ENCODE data around the gene FAAP24.
"Not testable (repeated sequence)": the region's sequence is repeated elsewhere in the genome, so short reads cannot be mapped to it uniquely, and the experiment has no call there.

The FAAP24 gene

GRCh38 chr19:33005440-33005839 lies 33.4 kb downstream of the FAAP24 start:
- no peak for TF ChIP-seq ZNF274 (IDR thresholded peaks at IDR 0.05; ENCODE audit: low read depth, low read length)
- TF ChIP-seq YY1 (IDR thresholded peaks at IDR 0.05; ENCODE audit: insufficient read depth, insufficient read length): no peak
- no peak for TF ChIP-seq SUZ12 (IDR thresholded peaks at IDR 0.05; ENCODE audit: extremely low read depth, insufficient read depth, insufficient read length)
- H3K9ac ChIP-seq (ENCODE audit: insufficient read length, low read depth): no peak overlapping the region
- no peaks in the 10 kb centered on the region for H3K27me3 ChIP-seq (ENCODE audit: insufficient read depth, insufficient read length)
- H3K9me3 ChIP-seq (ENCODE audit: insufficient read depth, low read length): no peaks in the 10 kb centered on the region
- no peak for DNase-seq (ENCODE audit: low read depth, low spot score)
- H3K4me3 ChIP-seq (ENCODE audit: insufficient read length, low read depth): no peak overlapping the region
- H3K4me1 ChIP-seq (ENCODE audit: insufficient read depth, insufficient read length): no peaks in the 10 kb centered on the region
- peaks cover 25% of the 10 kb centered on the region for H3K36me3 ChIP-seq (ENCODE audit: insufficient read depth, insufficient read length, low read length)

- Histone ChIP-seq H3K27me3 (ENCODE audit: insufficient read depth, insufficient read length) (no peaks in the 10 kb centered on the region), H3K9me3 (ENCODE audit: insufficient read depth, low read length) (no peaks in the 10 kb centered on the region), H3K9ac (ENCODE audit: insufficient read length, low read depth) (no peak overlapping the region), H3K4me1 (ENCODE audit: insufficient read depth, insufficient read length) (no peaks in the 10 kb centered on the region), H3K36me3 (ENCODE audit: insufficient read depth, insufficient read length, low read length) (peaks cover 21% of the 10 kb centered on the region), H3K4me3 (ENCODE audit: insufficient read length, low read depth) (no peak overlapping the region)
- TF ChIP-seq YY1 (IDR thresholded peaks at IDR 0.05; ENCODE audit: insufficient read depth, insufficient read length) (no peak), SUZ12 (IDR thresholded peaks at IDR 0.05; ENCODE audit: extremely low read depth, insufficient read depth, insufficient read length) (no peak), ZNF274 (IDR thresholded peaks at IDR 0.05; ENCODE audit: low read depth, low read length) (no peak)
- DNase-seq (ENCODE audit: low read depth, low spot score): no peak
These were observed 36.7 kb downstream of the FAAP24 start for GRCh38 chr19:33008738-33009137.

- not testable (repeated sequence) for H3K27me3 ChIP-seq (ENCODE audit: insufficient read depth, insufficient read length)
These were observed 38.8 kb downstream of the FAAP24 start for GRCh38 chr19:33010891-33011290.

GRCh38 chr19:33022472-33023116 lies 50.6 kb downstream of the FAAP24 start:
- H3K9ac ChIP-seq (ENCODE audit: insufficient read length, low read depth): no peak overlapping the region
- peak; percentile 63 for DNase-seq (ENCODE audit: low read depth, low spot score)

More at GRCh38 chr19:33010891-33011290, 38.8 kb downstream of the FAAP24 start:
- peaks cover 21% of the 10 kb centered on the region for H3K36me3 ChIP-seq (ENCODE audit: insufficient read depth, insufficient read length, low read length)
- H3K9me3 ChIP-seq (ENCODE audit: insufficient read depth, low read length); H3K4me3 ChIP-seq (ENCODE audit: insufficient read length, low read depth); DNase-seq (ENCODE audit: low read depth, low spot score); H3K9ac ChIP-seq (ENCODE audit: insufficient read length, low read depth); H3K4me1 ChIP-seq (ENCODE audit: insufficient read depth, insufficient read length): not testable (repeated sequence)

GRCh38 chr19:33024398-33024797 lies 52.4 kb downstream of the FAAP24 start:
- H3K4me3 ChIP-seq (ENCODE audit: insufficient read length, low read depth): no peak overlapping the region
- H3K9ac ChIP-seq (ENCODE audit: insufficient read length, low read depth): no peak overlapping the region
- H3K27me3 ChIP-seq (ENCODE audit: insufficient read depth, insufficient read length): no peaks in the 10 kb centered on the region
- peaks cover 8% of the 10 kb centered on the region for H3K4me1 ChIP-seq (ENCODE audit: insufficient read depth, insufficient read length)
- H3K9me3 ChIP-seq (ENCODE audit: insufficient read depth, low read length): 0 out of 2 replicates have a peak, but pooled peaks cover under 1% of the 10 kb centered on the region
- no peak for DNase-seq (ENCODE audit: low read depth, low spot score)
- peaks cover 10% of the 10 kb centered on the region for H3K36me3 ChIP-seq (ENCODE audit: insufficient read depth, insufficient read length, low read length)
- TF ChIP-seq SUZ12 (IDR thresholded peaks at IDR 0.05; ENCODE audit: extremely low read depth, insufficient read depth, insufficient read length): no peak
- TF ChIP-seq YY1 (IDR thresholded peaks at IDR 0.05; ENCODE audit: insufficient read depth, insufficient read length): no peak

More at GRCh38 chr19:33022472-33023116, 50.6 kb downstream of the FAAP24 start:
- Histone ChIP-seq H3K4me1 (ENCODE audit: insufficient read depth, insufficient read length) (peaks cover 8% of the 10 kb centered on the region), H3K36me3 (ENCODE audit: insufficient read depth, insufficient read length, low read length) (peaks cover 10% of the 10 kb centered on the region), H3K4me3 (ENCODE audit: insufficient read length, low read depth) (no peak overlapping the region), H3K27me3 (ENCODE audit: insufficient read depth, insufficient read length) (no peaks in the 10 kb centered on the region), H3K9me3 (ENCODE audit: insufficient read depth, low read length) (no peaks in the 10 kb centered on the region)
- no peak for TF ChIP-seq YY1 (IDR thresholded peaks at IDR 0.05; ENCODE audit: insufficient read depth, insufficient read length)
- no peak for TF ChIP-seq ZNF274 (IDR thresholded peaks at IDR 0.05; ENCODE audit: low read depth, low read length)
- TF ChIP-seq SUZ12 (IDR thresholded peaks at IDR 0.05; ENCODE audit: extremely low read depth, insufficient read depth, insufficient read length): no peak

- not testable (repeated sequence) for DNase-seq (ENCODE audit: low read depth, low spot score); H3K4me1 ChIP-seq (ENCODE audit: insufficient read depth, insufficient read length); H3K9ac ChIP-seq (ENCODE audit: insufficient read length, low read depth); H3K27me3 ChIP-seq (ENCODE audit: insufficient read depth, insufficient read length); H3K4me3 ChIP-seq (ENCODE audit: insufficient read length, low read depth)
- Histone ChIP-seq H3K36me3 (ENCODE audit: insufficient read depth, insufficient read length, low read length) (peaks cover 13% of the 10 kb centered on the region), H3K9me3 (ENCODE audit: insufficient read depth, low read length) (peaks cover 13% of the 10 kb centered on the region; the same call in 1 of the 2 replicates)
These were observed 53.6 kb downstream of the FAAP24 start for GRCh38 chr19:33025468-33026238.

- H3K4me3 ChIP-seq (ENCODE audit: insufficient read length, low read depth); H3K9ac ChIP-seq (ENCODE audit: insufficient read length, low read depth); DNase-seq (ENCODE audit: low read depth, low spot score); H3K27me3 ChIP-seq (ENCODE audit: insufficient read depth, insufficient read length); H3K36me3 ChIP-seq (ENCODE audit: insufficient read depth, insufficient read length, low read length); H3K4me1 ChIP-seq (ENCODE audit: insufficient read depth, insufficient read length): not testable (repeated sequence)
- H3K9me3 ChIP-seq (ENCODE audit: insufficient read depth, low read length): peaks cover 15% of the 10 kb centered on the region; the same call in 1 of the 2 replicates
These were observed 54.6 kb downstream of the FAAP24 start for GRCh38 chr19:33026602-33027001.
